Measurements from ENCODE around the gene SCUBE1. TPM values are rescaled to one million over a fixed set of nuclear protein-coding genes. Genes with fewer than 3 reads are reported as not detected.

Gene SCUBE1
- total RNA-seq, 1 donor from 2014 or later, result 16.6 TPM

DNA sequence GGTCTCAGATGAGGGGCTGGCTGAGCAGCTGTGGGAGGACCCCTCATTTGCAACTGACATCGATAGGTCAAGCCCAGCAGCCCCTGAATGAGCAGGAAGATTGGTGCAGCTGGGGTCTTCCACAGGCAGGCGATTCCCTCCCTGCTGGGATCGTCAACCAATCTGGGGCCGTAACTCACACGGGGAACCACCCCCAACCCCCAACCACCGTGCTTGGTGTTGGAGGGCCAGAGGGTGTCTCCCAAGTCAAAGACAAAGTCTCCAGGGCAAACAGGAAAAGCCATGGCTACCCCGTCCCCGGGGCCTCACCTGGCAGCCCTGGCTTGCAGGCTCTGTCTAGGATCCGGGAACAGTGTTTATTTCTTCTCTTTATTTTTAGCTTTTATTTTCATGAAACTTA, 26.9 kb upstream of the SCUBE1 start:
- Histone ChIP-seq H3K27ac (no peak overlapping the region), H3K36me3 (no peaks in the 10 kb centered on the region), H3K4me1 (no peaks in the 10 kb centered on the region), H3K27me3 (ENCODE audit: low read depth) (peaks cover 47% of the 10 kb centered on the region), H3K4me3 (no peak overlapping the region), H3K9me3 (no peaks in the 10 kb centered on the region)
- ATAC-seq (no peak), DNase-seq (no peak)
- TF ChIP-seq, protein P1, sequence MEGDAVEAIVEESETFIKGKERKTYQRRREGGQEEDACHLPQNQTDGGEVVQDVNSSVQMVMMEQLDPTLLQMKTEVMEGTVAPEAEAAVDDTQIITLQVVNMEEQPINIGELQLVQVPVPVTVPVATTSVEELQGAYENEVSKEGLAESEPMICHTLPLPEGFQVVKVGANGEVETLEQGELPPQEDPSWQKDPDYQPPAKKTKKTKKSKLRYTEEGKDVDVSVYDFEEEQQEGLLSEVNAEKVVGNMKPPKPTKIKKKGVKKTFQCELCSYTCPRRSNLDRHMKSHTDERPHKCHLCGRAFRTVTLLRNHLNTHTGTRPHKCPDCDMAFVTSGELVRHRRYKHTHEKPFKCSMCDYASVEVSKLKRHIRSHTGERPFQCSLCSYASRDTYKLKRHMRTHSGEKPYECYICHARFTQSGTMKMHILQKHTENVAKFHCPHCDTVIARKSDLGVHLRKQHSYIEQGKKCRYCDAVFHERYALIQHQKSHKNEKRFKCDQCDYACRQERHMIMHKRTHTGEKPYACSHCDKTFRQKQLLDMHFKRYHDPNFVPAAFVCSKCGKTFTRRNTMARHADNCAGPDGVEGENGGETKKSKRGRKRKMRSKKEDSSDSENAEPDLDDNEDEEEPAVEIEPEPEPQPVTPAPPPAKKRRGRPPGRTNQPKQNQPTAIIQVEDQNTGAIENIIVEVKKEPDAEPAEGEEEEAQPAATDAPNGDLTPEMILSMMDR (IDR thresholded peaks at IDR 0.05), result no peak
- intact Hi-C loops (cut with DNase I), result no loop called here

DNA sequence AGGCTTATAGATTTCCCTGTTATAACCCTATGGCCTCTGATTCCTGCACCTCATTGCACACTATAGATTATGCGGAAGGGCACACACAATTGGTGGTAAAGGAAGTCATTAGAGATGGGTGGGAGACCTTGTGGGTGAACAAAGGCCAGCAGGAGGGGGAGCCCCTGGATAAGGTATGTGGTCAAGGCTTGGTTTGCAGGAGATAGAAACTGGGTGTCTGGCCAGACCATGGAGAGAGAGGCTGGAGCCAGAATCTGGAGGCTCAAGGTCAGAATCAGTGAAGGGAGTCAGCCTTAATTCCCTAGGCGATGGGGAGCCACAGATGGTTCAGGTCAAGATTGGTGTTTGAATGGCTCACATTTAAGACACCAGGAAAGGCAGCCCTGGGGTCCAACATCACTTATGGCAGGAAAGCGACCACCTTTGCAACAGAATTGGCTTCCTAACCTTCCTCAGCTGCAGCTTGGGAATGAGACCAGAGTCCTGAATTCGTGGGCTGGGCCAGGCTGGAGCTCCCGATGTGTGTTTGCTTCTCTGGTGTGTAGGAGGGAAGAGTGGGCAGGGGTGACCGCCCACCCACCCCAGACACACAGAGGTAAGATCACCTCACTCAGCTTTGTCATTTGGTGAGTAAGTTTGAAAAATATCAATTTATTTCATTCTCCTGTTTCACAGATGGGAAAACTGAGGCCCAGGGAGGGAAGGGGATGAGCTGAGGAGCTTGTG, 22.7 kb upstream of the SCUBE1 start:
- intact Hi-C loops (cut with DNase I), result no loop called here
- H3K9me3 ChIP-seq, result no peaks in the 10 kb centered on the region
- no peak overlapping the region for H3K27ac ChIP-seq

DNA sequence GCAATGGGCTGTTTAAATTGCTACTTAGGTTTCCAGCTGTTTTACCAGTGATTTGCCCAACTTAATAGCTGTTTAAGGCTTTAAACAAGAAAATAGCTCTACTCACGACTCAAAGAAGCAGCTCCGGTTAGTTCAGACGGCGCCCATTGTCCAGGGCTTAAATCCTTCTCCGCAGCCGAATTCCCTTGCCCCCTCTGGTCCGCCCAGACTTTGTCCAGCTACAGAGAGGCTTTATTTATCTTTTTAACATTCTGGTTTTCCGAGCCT, 20.9 kb upstream of the SCUBE1 start:
- no peaks in the 10 kb centered on the region for H3K9me3 ChIP-seq

More for the DNA sequence above, 22.7 kb upstream of the SCUBE1 start:
- DNase-seq (no peak), ATAC-seq (no peak)
- Histone ChIP-seq H3K4me1 (no peaks in the 10 kb centered on the region), H3K4me3 (no peak overlapping the region), H3K27me3 (ENCODE audit: low read depth) (peaks cover 31% of the 10 kb centered on the region), H3K36me3 (no peaks in the 10 kb centered on the region)
- TF ChIP-seq, protein P1 (IDR thresholded peaks at IDR 0.05), result no peak

DNA sequence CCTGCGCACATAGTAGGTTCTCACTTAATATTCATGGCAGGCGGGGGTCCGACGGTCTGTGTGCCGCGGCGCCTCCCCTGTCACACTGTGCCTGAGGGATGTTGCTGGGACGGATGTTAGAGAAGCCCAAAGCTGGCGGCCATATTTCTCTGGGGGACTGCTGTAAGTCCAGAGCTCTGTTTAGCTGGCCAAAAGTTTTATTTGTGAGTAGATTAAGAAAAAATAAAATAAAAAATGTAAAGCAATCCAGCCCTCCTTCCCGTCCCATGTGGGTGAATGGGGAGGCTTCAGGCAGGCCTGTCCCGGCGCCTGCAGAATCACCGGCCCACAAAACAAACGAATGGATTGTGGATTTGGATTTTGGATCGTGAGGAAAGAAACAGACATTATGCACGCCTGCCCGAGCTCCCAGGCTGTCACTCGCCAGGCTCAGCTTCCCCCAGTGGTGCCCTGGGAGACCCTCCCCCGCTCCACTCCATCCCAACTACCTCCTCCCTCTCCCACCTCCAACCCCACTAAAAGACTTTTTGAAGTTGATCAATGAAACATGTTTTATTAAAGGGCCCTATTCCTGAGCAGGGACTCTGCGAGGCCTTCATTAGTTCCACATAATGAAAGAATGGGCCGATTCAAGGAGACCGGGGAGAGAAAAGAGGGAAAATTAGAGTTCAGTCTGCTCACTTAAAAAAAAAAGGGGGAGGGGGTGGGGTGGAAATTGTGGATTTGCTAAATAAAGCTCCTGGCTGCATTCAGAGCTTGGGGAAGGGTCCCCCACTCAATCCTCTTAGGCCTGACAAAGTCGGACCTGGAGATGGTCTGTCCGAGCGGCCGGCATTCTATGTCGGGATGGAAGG, 20.4 kb upstream of the SCUBE1 start:
- TF ChIP-seq, protein P1 (IDR thresholded peaks at IDR 0.05), result no peak
- Histone ChIP-seq H3K4me3 (no peak overlapping the region), H3K4me1 (no peaks in the 10 kb centered on the region), H3K9me3 (no peaks in the 10 kb centered on the region), H3K27ac (no peak overlapping the region), H3K36me3 (no peaks in the 10 kb centered on the region), H3K27me3 (ENCODE audit: low read depth) (peaks cover 9% of the 10 kb centered on the region)
- intact Hi-C loops (cut with DNase I), result no loop called here
- no peak for ATAC-seq
- no peak for DNase-seq

More for the DNA sequence above, 20.9 kb upstream of the SCUBE1 start:
- Histone ChIP-seq H3K27ac (no peak overlapping the region), H3K27me3 (ENCODE audit: low read depth) (peaks cover 14% of the 10 kb centered on the region), H3K36me3 (no peaks in the 10 kb centered on the region), H3K4me3 (no peak overlapping the region), H3K4me1 (no peaks in the 10 kb centered on the region)
- ATAC-seq, result no peak
- DNase-seq, result no peak
- intact Hi-C loops (cut with DNase I), result no loop called here
- TF ChIP-seq, protein P1 (IDR thresholded peaks at IDR 0.05), result no peak

DNA sequence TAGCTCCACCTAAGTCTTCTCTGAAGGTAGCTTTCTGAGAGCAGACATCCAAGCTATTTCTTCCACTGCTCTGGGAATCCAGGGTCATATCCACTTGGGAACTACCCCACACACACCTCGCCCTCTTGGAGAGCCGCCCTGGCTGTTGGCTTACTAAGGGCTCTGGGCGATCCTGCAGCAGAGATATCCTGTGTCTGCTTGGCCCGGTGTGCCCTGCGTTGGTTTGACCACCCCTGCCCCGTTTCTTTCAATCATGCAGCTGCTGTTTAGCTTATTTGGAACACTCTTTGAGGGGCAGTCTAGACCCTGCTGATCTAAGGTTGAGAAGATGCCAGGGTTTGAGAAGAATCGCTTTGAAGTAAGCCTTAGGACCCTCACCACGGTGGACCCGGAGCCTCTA, 17.4 kb upstream of the SCUBE1 start:
- no peak for DNase-seq

More for the DNA sequence above, 17.4 kb upstream of the SCUBE1 start:
- Histone ChIP-seq H3K9me3 (no peaks in the 10 kb centered on the region), H3K4me3 (no peak overlapping the region), H3K4me1 (no peaks in the 10 kb centered on the region), H3K27ac (no peak overlapping the region), H3K36me3 (no peaks in the 10 kb centered on the region), H3K27me3 (ENCODE audit: low read depth) (peaks cover 5% of the 10 kb centered on the region)
- TF ChIP-seq, protein P1 (IDR thresholded peaks at IDR 0.05), result no peak
- intact Hi-C loops (cut with DNase I), result no loop called here
- no peak for ATAC-seq
